ENCODE results near the gene FXYD7. TPM values are rescaled to one million over a fixed set of nuclear protein-coding genes. Genes with fewer than 3 reads are reported as not detected.

FXYD7 gene
- total and polyA plus RNA-seq, 2 of the 13 experiments (the other 11 are each of a cell fraction or from before 2014, with no cell fraction given) = 0.55 TPM; not detected in 1

DNA sequence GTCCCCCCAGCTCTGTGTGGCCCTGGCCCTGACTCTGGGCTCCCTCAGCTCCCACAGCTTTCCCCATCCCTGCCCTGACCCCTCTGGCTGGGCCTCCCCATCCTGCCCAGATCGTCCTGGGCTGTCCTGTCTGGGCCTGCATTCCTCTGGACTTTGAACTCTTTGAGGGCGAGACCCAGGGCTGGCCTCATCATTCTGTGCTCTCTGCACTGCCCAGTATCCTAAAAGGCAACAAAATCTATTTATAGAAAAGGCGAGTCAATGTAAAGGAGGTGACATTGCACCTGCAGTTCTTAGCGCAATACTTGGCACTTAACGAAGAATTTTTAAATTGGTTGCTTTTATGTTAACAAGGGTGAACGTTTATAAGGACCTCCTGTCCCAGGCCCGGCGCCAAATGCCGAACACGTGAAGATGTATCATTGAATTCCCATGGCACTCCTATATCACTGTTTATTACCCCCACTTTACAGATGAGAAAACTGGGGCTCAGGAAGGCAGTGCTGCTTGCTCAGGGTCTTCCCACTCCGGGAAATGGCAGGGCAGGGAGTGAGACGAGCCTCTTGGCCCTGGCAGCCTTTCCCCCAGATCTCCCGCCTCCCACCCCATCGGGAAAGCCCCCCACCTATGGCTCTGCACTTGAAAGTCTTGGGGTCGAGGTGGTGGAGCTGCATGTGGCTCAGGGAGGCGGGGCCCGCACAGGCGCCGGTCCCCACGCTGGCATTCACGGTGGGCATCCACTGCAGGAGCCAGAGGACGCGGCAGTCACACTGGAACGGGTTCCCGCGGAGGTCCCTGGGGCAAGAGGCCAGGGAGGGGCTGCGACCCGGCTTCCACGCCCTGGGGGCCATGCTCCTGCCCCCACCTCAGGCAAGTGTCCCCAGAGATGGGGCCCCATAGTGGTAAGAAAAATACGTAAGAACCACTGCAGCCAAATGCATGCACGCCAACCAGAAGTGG lies 12.0 kb upstream of the FXYD7 start (continued):
- TF ChIP-seq, protein P1, sequence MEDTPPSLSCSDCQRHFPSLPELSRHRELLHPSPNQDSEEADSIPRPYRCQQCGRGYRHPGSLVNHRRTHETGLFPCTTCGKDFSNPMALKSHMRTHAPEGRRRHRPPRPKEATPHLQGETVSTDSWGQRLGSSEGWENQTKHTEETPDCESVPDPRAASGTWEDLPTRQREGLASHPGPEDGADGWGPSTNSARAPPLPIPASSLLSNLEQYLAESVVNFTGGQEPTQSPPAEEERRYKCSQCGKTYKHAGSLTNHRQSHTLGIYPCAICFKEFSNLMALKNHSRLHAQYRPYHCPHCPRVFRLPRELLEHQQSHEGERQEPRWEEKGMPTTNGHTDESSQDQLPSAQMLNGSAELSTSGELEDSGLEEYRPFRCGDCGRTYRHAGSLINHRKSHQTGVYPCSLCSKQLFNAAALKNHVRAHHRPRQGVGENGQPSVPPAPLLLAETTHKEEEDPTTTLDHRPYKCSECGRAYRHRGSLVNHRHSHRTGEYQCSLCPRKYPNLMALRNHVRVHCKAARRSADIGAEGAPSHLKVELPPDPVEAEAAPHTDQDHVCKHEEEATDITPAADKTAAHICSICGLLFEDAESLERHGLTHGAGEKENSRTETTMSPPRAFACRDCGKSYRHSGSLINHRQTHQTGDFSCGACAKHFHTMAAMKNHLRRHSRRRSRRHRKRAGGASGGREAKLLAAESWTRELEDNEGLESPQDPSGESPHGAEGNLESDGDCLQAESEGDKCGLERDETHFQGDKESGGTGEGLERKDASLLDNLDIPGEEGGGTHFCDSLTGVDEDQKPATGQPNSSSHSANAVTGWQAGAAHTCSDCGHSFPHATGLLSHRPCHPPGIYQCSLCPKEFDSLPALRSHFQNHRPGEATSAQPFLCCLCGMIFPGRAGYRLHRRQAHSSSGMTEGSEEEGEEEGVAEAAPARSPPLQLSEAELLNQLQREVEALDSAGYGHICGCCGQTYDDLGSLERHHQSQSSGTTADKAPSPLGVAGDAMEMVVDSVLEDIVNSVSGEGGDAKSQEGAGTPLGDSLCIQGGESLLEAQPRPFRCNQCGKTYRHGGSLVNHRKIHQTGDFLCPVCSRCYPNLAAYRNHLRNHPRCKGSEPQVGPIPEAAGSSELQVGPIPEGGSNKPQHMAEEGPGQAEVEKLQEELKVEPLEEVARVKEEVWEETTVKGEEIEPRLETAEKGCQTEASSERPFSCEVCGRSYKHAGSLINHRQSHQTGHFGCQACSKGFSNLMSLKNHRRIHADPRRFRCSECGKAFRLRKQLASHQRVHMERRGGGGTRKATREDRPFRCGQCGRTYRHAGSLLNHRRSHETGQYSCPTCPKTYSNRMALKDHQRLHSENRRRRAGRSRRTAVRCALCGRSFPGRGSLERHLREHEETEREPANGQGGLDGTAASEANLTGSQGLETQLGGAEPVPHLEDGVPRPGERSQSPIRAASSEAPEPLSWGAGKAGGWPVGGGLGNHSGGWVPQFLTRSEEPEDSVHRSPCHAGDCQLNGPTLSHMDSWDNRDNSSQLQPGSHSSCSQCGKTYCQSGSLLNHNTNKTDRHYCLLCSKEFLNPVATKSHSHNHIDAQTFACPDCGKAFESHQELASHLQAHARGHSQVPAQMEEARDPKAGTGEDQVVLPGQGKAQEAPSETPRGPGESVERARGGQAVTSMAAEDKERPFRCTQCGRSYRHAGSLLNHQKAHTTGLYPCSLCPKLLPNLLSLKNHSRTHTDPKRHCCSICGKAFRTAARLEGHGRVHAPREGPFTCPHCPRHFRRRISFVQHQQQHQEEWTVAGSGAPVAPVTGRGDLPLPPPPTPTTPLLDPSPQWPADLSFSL (CRISPR knock-in tag; IDR thresholded peaks at IDR 0.05) = no peak
- TF ChIP-seq ZNF644 (CRISPR knock-in tag; IDR thresholded peaks at IDR 0.05; ENCODE audit: low read depth) = 0 out of 2 replicates have a peak, but pooled peaks have one; percentile 33
- TF ChIP-seq ZNF572 (CRISPR knock-in tag; IDR thresholded peaks at IDR 0.05) = no peak
- 0 out of 2 replicates have a peak, but pooled peaks have one; percentile 40 for TF ChIP-seq SNAPC2 (CRISPR knock-in tag; IDR thresholded peaks at IDR 0.05)
- TF ChIP-seq, protein P2, sequence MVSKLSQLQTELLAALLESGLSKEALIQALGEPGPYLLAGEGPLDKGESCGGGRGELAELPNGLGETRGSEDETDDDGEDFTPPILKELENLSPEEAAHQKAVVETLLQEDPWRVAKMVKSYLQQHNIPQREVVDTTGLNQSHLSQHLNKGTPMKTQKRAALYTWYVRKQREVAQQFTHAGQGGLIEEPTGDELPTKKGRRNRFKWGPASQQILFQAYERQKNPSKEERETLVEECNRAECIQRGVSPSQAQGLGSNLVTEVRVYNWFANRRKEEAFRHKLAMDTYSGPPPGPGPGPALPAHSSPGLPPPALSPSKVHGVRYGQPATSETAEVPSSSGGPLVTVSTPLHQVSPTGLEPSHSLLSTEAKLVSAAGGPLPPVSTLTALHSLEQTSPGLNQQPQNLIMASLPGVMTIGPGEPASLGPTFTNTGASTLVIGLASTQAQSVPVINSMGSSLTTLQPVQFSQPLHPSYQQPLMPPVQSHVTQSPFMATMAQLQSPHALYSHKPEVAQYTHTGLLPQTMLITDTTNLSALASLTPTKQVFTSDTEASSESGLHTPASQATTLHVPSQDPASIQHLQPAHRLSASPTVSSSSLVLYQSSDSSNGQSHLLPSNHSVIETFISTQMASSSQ (IDR thresholded peaks at IDR 0.05; ENCODE audit: low read depth) = no peak; the same call in 1 of the 2 replicates
- TF ChIP-seq, protein P2 (CRISPR knock-in tag; IDR thresholded peaks at IDR 0.05; ENCODE audit: borderline replicate concordance) = no peak
- TF ChIP-seq, protein P3, sequence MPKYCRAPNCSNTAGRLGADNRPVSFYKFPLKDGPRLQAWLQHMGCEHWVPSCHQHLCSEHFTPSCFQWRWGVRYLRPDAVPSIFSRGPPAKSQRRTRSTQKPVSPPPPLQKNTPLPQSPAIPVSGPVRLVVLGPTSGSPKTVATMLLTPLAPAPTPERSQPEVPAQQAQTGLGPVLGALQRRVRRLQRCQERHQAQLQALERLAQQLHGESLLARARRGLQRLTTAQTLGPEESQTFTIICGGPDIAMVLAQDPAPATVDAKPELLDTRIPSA (CRISPR knock-in tag; IDR thresholded peaks at IDR 0.05; ENCODE audit: borderline replicate concordance) = no peak
- no peak for TF ChIP-seq ZNF709 (CRISPR knock-in tag; IDR thresholded peaks at IDR 0.05)
- TF ChIP-seq ZNF484 (CRISPR knock-in tag; IDR thresholded peaks at IDR 0.05; ENCODE audit: borderline replicate concordance, low read depth) = no peak
- TF ChIP-seq ZNF138 (CRISPR knock-in tag; IDR thresholded peaks at IDR 0.05; ENCODE audit: low read depth) = no peak
- TF ChIP-seq RFXAP (CRISPR knock-in tag; IDR thresholded peaks at IDR 0.05; ENCODE audit: borderline replicate concordance) = peak; percentile 54; the same call in 1 of the 2 replicates
- TF ChIP-seq CEBPG (CRISPR knock-in tag; IDR thresholded peaks at IDR 0.05) = peak; percentile 66
- no peak for TF ChIP-seq CENPT (CRISPR knock-in tag; IDR thresholded peaks at IDR 0.05; ENCODE audit: low read depth)
- 0 out of 2 replicates have a peak, but pooled peaks have one; percentile 14 for TF ChIP-seq PPARG (CRISPR knock-in tag; conservative IDR thresholded peaks at IDR 0.05)
- TF ChIP-seq EZH2 (conservative IDR thresholded peaks at IDR 0.05; ENCODE audit: low read depth, low read length) = no peak
- TF ChIP-seq BHLHE40 (IDR thresholded peaks at IDR 0.05; ENCODE audit: low read length) = no peak
- TF ChIP-seq ZBTB7B (CRISPR knock-in tag; IDR thresholded peaks at IDR 0.05) = peak; percentile 64; the same call in 1 of the 2 replicates

Data from HepG2 (cell line).